ENCODE results near the gene NUBP2. TPM values are rescaled to one million over a fixed set of nuclear protein-coding genes. Genes with fewer than 3 reads are reported as not detected.

The NUBP2 gene
- total RNA-seq, 8 experiments from 2014 or later: 53.7 to 89.6 (median 67.6) TPM

- WGBS, 10 experiments: 80 to 88% methylated on average over 1 to 2 of the region's 24 CpGs; no CpG with 5 or more reads in 8 of the 10 experiments
Observed at GRCh38 chr16:1762879-1763520, 19.8 kb upstream of the NUBP2 start.

DNA sequence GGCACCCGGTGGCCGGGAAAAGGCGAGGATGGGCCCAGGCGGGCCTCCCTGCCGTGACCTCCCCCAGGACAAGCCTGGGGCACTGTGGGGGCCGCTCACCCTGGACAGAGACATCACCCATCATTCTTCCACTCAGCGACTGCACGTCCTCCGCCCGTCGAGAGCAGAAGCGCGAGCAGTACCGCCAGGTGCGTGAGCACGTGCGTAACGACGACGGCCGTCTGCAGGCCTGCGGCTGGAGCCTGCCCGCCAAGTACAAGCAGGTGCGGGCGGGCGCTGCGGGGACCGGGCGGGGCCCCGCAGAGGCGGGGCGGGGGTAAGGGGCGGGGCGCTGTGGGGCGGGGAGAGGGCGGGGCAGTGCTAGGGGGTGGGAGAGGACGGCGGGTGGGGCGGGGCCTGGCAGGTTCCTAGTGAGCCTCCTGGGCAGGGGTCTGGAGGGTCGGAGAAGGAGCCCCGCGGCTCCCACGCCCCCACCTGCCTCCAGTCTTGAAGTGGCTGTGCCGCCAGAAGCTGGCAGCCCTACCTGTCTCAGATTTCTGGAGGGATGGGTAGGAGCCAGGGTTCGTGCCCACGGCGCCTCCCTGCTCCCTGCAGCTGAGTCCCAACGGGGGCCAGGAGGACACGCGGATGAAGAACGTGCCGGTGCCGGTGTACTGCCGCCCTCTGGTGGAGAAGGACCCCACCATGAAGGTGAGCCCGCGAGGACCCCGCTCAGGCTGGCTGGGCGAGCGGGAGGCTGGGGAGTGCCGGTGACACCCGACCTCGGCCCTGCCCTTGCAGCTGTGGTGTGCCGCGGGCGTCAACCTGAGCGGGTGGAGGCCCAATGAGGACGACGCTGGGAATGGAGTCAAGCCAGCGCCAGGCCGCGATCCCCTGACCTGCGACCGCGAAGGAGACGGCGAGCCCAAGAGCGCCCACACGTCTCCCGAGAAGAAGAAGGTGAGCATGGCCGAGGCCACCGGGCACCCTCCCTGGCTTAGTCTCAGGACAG, 18.9 kb upstream of the NUBP2 start:
- 55 to 100% (median 76%) methylated on average over 1 to 10 of the region's 81 CpGs; no CpG with 5 or more reads in 6 of the 10 experiments for WGBS, 10 experiments
- no peaks in the 10 kb centered on the region for H3K4me1 ChIP-seq (replicated peaks in 1 of 2)
- no peak overlapping the region for H3K4me3 ChIP-seq
- ATAC-seq (replicated peaks in 6 of 8): peak in 7 of 8 experiments; percentile 4 to 24 (median 16)
- H3K27ac ChIP-seq: no peak overlapping the region
- in situ Hi-C loops (cut with MboI; ENCODE audit: low pct_unique_long_range_greater_than_20kb in 2 of 9, low sequenced_read_pairs in 9 of 9, unreplicated experiment in 9 of 9): no loop called here

More at GRCh38 chr16:1762879-1763520, 19.8 kb upstream of the NUBP2 start:
- ATAC-seq (replicated peaks in 6 of 8): no peak
- Histone ChIP-seq H3K4me3 (no peak overlapping the region), H3K27ac (no peak overlapping the region), H3K4me1 (replicated peaks in 1 of 2) (no peaks in the 10 kb centered on the region)
- in situ Hi-C loops (cut with MboI; ENCODE audit: low pct_unique_long_range_greater_than_20kb in 2 of 9, low sequenced_read_pairs in 9 of 9, unreplicated experiment in 9 of 9): no loop called here

- 90 to 94% (median 91%) methylated on average over 3 to 8 of the region's 21 CpGs; no CpG with 5 or more reads in 7 of the 10 experiments for WGBS, 10 experiments
- no peak overlapping the region for H3K27ac ChIP-seq
- ATAC-seq (replicated peaks in 6 of 8): no peak
- no peak overlapping the region for H3K4me3 ChIP-seq
- in situ Hi-C loops (cut with MboI; ENCODE audit: low pct_unique_long_range_greater_than_20kb in 2 of 9, low sequenced_read_pairs in 9 of 9, unreplicated experiment in 9 of 9): no loop called here
- no peaks in the 10 kb centered on the region for H3K4me1 ChIP-seq (replicated peaks in 1 of 2)
Observed at GRCh38 chr16:1764971-1765370, 17.8 kb upstream of the NUBP2 start.

DNA sequence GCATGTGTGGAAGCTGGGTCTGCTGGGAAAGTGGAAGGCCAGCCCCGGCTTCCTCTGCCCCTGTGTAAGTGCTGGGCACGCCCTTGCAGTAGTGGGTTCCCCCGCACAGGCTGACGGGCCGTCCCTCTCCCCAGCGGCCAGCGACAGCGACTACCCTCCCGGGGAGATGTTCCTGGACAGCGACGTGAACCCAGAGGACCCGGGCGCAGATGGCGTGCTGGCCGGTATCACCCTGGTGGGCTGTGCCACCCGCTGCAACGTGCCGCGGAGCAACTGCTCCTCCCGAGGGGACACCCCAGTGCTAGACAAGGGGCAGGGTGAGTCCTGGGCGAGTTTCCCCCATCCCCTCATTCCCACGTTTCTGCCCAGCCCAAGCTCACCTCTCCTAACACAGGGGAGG, 16.9 kb upstream of the NUBP2 start:
- no peak for ATAC-seq (replicated peaks in 6 of 8)
- WGBS, 10 experiments: 60 to 95% methylated on average over 2 to 9 of the region's 22 CpGs; no CpG with 5 or more reads in 8 of the 10 experiments
- in situ Hi-C loops (cut with MboI; ENCODE audit: low pct_unique_long_range_greater_than_20kb in 2 of 9, low sequenced_read_pairs in 9 of 9, unreplicated experiment in 9 of 9): no loop called here

GRCh38 chr16:1766231-1766630, 16.5 kb upstream of the NUBP2 start:
- Histone ChIP-seq H3K27ac (no peak overlapping the region), H3K4me1 (replicated peaks in 1 of 2) (peaks cover 6 to 7% of the 10 kb centered on the region in 2 donors), H3K4me3 (no peak overlapping the region)
- ATAC-seq (replicated peaks in 6 of 8): no peak
- 90% methylated on average over 5 of the region's 19 CpGs; no CpG with 5 or more reads in 9 of the 10 experiments for WGBS, 10 experiments
- in situ Hi-C loops (cut with MboI; ENCODE audit: low pct_unique_long_range_greater_than_20kb in 2 of 9, low sequenced_read_pairs in 9 of 9, unreplicated experiment in 9 of 9): no loop called here

More for the DNA sequence above, 16.9 kb upstream of the NUBP2 start:
- Histone ChIP-seq H3K4me3 (no peak overlapping the region), H3K4me1 (replicated peaks in 1 of 2) (peaks cover 6 to 7% of the 10 kb centered on the region in 2 donors), H3K27ac (no peak overlapping the region)

DNA sequence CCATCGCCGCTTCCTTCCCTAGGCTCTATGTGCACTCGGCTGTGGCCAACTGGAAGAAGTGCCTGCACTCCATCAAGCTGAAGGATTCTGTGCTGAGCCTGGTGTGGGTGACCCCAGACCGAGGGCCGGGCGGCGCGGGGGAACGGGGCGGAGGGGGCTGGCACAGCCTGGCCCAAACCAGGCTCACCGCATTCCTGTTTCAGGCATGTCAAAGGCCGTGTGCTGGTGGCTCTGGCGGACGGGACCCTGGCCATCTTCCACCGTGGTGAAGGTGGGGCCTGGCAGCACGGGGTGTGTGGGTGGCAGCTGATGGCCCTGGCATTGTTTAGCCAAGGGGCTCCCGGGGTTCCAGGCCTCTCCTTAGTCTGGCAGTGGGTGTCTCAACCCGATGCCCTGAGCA, 16.1 kb upstream of the NUBP2 start:
- 100% methylated on average over 1 of the region's 18 CpGs; no CpG with 5 or more reads in 9 of the 10 experiments for WGBS, 10 experiments
- ATAC-seq (replicated peaks in 6 of 8): no peak

GRCh38 chr16:1767116-1767994, 15.4 kb upstream of the NUBP2 start:
- WGBS, 10 experiments: 91 to 100% (median 100%) methylated on average over 1 to 4 of the region's 42 CpGs; no CpG with 5 or more reads in 6 of the 10 experiments
- ATAC-seq (replicated peaks in 6 of 8): no peak
- in situ Hi-C loops (cut with MboI; ENCODE audit: low pct_unique_long_range_greater_than_20kb in 2 of 9, low sequenced_read_pairs in 9 of 9, unreplicated experiment in 9 of 9): no loop called here
- no peak overlapping the region for H3K27ac ChIP-seq
- no peak overlapping the region for H3K4me3 ChIP-seq
- H3K4me1 ChIP-seq (replicated peaks in 1 of 2): peaks cover 6 to 7% of the 10 kb centered on the region in 2 donors

More for the DNA sequence above, 16.1 kb upstream of the NUBP2 start:
- no peak overlapping the region for H3K27ac ChIP-seq
- in situ Hi-C loops (cut with MboI; ENCODE audit: low pct_unique_long_range_greater_than_20kb in 2 of 9, low sequenced_read_pairs in 9 of 9, unreplicated experiment in 9 of 9): no loop called here
- peaks cover 6 to 7% of the 10 kb centered on the region in 2 donors for H3K4me1 ChIP-seq (replicated peaks in 1 of 2)
- no peak overlapping the region for H3K4me3 ChIP-seq

DNA sequence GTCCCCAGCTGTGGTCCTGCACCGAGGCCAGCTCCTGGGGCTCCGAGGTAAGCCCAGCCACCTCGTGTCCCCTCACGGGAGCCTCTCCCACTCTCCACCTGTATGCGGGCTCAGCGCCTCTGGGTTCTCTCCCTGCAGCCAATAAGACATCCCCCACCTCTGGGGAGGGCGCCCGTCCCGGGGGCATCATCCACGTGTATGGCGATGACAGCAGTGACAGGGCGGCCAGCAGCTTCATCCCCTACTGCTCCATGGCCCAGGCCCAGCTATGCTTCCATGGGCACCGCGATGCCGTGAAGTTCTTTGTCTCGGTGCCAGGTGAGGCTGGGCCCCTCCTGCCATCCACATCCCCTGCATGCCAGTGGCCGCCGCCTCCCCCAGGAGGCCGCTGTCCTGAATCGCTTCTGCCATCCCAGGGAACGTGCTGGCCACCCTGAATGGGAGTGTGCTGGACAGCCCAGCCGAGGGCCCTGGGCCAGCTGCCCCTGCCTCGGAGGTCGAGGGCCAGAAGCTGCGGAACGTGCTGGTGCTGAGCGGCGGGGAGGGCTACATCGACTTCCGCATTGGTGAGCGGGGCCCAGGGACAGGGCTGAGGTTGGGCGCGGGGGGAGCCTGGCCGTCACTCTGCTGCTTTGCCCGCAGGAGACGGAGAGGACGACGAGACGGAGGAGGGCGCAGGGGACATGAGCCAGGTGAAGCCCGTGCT, 14.5 kb upstream of the NUBP2 start:
- Histone ChIP-seq H3K4me3 (no peak overlapping the region), H3K4me1 (replicated peaks in 1 of 2) (peaks cover 6 to 7% of the 10 kb centered on the region in 2 donors), H3K27ac (no peak overlapping the region)
- in situ Hi-C loops (cut with MboI; ENCODE audit: low pct_unique_long_range_greater_than_20kb in 2 of 9, low sequenced_read_pairs in 9 of 9, unreplicated experiment in 9 of 9): no loop called here
- no peak for ATAC-seq (replicated peaks in 6 of 8)
- WGBS, 10 experiments: 92 to 94% methylated on average over 3 to 5 of the region's 41 CpGs; no CpG with 5 or more reads in 8 of the 10 experiments

- Histone ChIP-seq H3K4me1 (replicated peaks in 1 of 2) (peaks cover 6 to 7% of the 10 kb centered on the region in 2 donors), H3K4me3 (no peak overlapping the region), H3K27ac (no peak overlapping the region)
- in situ Hi-C loops (cut with MboI; ENCODE audit: low pct_unique_long_range_greater_than_20kb in 2 of 9, low sequenced_read_pairs in 9 of 9, unreplicated experiment in 9 of 9): no loop called here
- no CpG with 5 or more reads among the region's 26 CpGs for whole genome bisulfite sequencing, 10 experiments
- ATAC-seq (replicated peaks in 6 of 8): no peak
Observed at GRCh38 chr16:1768767-1769401, 13.9 kb upstream of the NUBP2 start.

GRCh38 chr16:1769402-1770300, 13.1 kb upstream of the NUBP2 start:
- 71 to 83% methylated on average over 1 to 3 of the region's 27 CpGs; no CpG with 5 or more reads in 8 of the 10 experiments for WGBS, 10 experiments

More at GRCh38 chr16:1769402-1770300, 13.1 kb upstream of the NUBP2 start:
- no peak for ATAC-seq (replicated peaks in 6 of 8)
- in situ Hi-C loops (cut with MboI; ENCODE audit: low pct_unique_long_range_greater_than_20kb in 2 of 9, low sequenced_read_pairs in 9 of 9, unreplicated experiment in 9 of 9): no loop called here
- Histone ChIP-seq H3K27ac (no peak overlapping the region), H3K4me1 (replicated peaks in 1 of 2) (peaks cover 13 to 15% of the 10 kb centered on the region in 2 donors), H3K4me3 (peak overlapping the region in 4 of 5 donors; percentile 73 to 96 (median 88))

All from motor neuron (in vitro differentiated cells).